GM10248 (cell line): ENCODE data around the gene ARIH2.

Source experiments
- CTCF ChIA-PET: fragments of 300-600 bp; sonication (Branson Sonifier 250); formaldehyde crosslinking; extraction: SDS; loops from one replicate; lab custom pipeline; 2021; ENCODE audit warnings: antibody characterized with exemption; lab: Yijun Ruan, JAX
- POLR2A ChIA-PET: fragments of 350-650 bp; sonication (Branson Sonifier 250); formaldehyde crosslinking; extraction: SDS; loops from one replicate; lab custom pipeline; 2020; ENCODE audit warnings: antibody characterized with exemption; lab: Yijun Ruan, JAX
- DNase-seq: peaks from one replicate; pipeline ENCODE4 v3.0.0; 2012; ENCODE audit errors: extremely low spot score
- CTCF ChIP-seq: IDR thresholded peaks from 2 replicates; pipeline ENCODE4 v1.5.1; 2012; ENCODE audit warnings: mild to moderate bottlenecking, low read depth; ENCODE audit errors: extremely low read depth, missing control alignments, control extremely low read depth

The ARIH2 gene

GRCh38 chr3:49035281-49035680, 116.6 kb downstream of the ARIH2 start:
- CTCF ChIA-PET: interaction anchor here (1.1 to 2.1 kb wide), 2 partner anchors 13 to 16 kb away, joined by 3 to 12 read pairs; partner anchors contain the start of gene NDUFAF3
- DNase-seq: no peak
- POLR2A ChIA-PET: no interaction called here
- TF ChIP-seq CTCF: no peak
